ENCODE measurements around the gene PAFAH1B1.

DNA sequence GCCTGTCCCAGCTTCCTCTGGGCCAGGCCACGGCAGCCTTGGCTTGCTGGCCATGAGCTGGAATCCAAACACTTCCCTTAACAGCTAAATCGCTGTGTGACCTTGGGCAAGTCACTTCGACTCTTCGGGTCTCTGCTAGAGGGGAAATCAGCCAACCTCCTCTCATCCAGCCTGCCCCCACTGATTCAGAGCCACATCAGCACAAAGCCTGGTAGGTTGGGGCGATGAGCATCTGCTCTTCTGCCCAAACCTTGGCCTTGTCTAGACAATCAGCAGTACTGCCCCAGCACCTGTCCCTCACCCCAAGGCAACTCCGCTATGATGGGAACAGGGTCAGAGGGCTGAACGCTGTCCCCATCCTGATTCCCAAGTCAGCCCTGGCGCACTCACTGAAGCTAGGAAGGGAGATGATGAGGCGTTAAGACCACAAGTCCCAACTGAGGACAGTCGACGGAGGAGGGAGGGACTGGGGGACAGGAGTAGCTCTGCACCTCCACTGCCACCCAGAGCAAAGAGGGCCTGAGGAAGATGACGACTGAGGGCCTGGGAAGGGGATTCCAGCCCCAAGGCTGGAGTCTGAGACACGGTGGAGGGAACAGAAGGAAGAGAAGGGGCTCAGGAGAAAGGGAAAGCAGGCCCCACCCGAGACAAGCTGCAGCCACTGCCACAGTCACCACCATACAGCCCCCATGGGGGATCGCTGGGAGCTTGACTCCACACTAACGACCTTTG, 116.8 kb downstream of the PAFAH1B1 start:
- no peak for TF ChIP-seq CTCF (optimal IDR thresholded peaks at IDR 0.05 in 1 of 3, IDR thresholded peaks at IDR 0.05 in 1 of 3, conservative IDR thresholded peaks at IDR 0.05 in 1 of 3; ENCODE audit: extremely low read depth in 1 of 3, insufficient read depth in 2 of 3, low read length in 3 of 3)
- no peak for TF ChIP-seq EZH2 (IDR thresholded peaks at IDR 0.05; ENCODE audit: low read length)
